T-helper 2 cell treated with Interferon-gamma antibody and Interleukin-4, amounts not matched to agents 5 μg/mL and 100 μg/mL, for 36 hours (primary cell): ENCODE data around the gene LIME1.

Experiments
- DNase-seq: peaks from one replicate; pipeline ENCODE4 v3.0.0; 2021; ENCODE audit warnings: low spot score
- H3K27ac Mint-ChIP-seq: one replicate; pipeline ENCODE4 v1.8.0; 2021; ENCODE audit warnings: mild to moderate bottlenecking, mixed read lengths
- H3K27me3 Mint-ChIP-seq: one replicate; pipeline ENCODE4 v1.8.0; 2021; ENCODE audit warnings: low read depth, mixed read lengths
- H3K36me3 Mint-ChIP-seq: one replicate; pipeline ENCODE4 v1.8.0; 2021; ENCODE audit warnings: low read depth, mixed read lengths
- H3K4me1 Mint-ChIP-seq: one replicate; pipeline ENCODE4 v1.8.0; 2021; ENCODE audit warnings: low read depth, mixed read lengths
- H3K4me3 Mint-ChIP-seq: one replicate; pipeline ENCODE4 v1.8.0; 2022; ENCODE audit warnings: mild to moderate bottlenecking, moderate library complexity, mixed read lengths
- H3K9me3 Mint-ChIP-seq: one replicate; pipeline ENCODE4 v1.8.0; 2021; ENCODE audit warnings: mixed read lengths

The LIME1 gene

DNA sequence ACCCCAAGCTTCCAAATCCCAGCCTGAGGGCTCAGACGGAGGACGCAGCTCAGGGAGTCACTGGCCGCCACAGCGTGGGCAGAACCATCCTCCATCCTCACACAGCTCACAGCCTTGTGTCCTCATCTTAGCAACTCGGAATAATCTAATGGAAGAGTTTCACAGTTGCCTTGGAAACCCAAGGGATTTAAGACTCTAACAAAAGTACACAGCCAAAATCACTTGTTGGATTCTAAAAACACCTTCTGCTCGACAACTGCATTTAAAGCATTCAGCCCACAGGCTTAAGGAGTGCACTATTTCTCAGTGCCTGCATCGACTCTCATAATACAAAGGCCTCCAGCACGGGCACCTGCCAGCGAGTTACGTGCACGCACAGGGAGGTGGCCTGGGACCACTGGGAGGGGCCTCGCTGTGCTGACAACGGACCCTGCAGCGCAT lies 49.2 kb downstream of the LIME1 start:
- peaks cover 2% of the 10 kb centered on the region for H3K27me3 Mint-ChIP-seq
- peaks cover 8% of the 10 kb centered on the region for H3K4me1 Mint-ChIP-seq
- no peaks in the 10 kb centered on the region for H3K9me3 Mint-ChIP-seq
- DNase-seq = no peak
- no peak overlapping the region for H3K4me3 Mint-ChIP-seq
- no peaks in the 10 kb centered on the region for H3K36me3 Mint-ChIP-seq
- no peak overlapping the region for H3K27ac Mint-ChIP-seq

DNA sequence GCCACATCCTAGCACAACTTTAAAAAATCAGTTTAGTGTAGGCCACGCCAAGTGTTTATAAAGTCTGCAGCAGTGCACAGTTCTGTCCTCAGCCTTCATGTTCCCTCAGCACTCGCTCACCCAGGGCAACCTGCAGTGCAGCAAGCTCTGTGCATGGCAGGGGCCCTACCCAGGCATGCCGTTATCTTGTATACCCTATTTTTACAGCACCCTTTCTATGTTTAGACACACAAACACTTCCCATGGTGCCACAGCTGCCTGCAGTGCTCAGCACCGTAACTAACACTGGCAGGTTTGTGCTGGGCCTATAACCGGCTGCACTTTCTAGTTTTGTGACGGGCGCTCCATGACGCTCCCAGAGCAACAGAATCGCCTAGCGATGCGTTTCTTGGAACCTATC lies 50.8 kb downstream of the LIME1 start:
- DNase-seq = no peak
- no peaks in the 10 kb centered on the region for H3K36me3 Mint-ChIP-seq
- H3K27me3 Mint-ChIP-seq = peaks cover 2% of the 10 kb centered on the region
- no peaks in the 10 kb centered on the region for H3K9me3 Mint-ChIP-seq
- H3K4me3 Mint-ChIP-seq = no peak overlapping the region
- H3K4me1 Mint-ChIP-seq = peaks cover 8% of the 10 kb centered on the region
- H3K27ac Mint-ChIP-seq = no peak overlapping the region

DNA sequence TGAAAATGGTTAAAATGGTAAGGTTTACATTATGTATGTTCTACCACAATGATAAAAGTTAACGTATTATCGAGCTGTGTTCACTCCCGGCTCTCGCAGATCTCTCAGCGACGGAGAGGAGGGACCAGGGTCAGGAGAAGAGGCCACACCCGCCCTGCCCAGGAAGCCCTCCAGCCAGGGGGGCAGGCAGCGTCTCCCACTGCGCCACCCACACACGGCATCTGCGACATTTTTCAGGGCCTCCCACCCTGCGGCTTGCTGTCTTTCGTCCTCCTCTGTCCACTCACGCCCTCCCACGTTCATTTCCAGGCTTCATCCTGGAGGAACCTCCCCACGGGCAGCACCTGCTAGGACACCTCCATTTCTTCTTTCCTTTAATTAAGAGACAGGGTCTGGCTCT lies 51.3 kb downstream of the LIME1 start:
- no peak overlapping the region for H3K27ac Mint-ChIP-seq
- no peaks in the 10 kb centered on the region for H3K36me3 Mint-ChIP-seq
- H3K4me1 Mint-ChIP-seq = peaks cover 6% of the 10 kb centered on the region
- H3K27me3 Mint-ChIP-seq = peaks cover 2% of the 10 kb centered on the region
- no peak overlapping the region for H3K4me3 Mint-ChIP-seq
- DNase-seq = no peak
- H3K9me3 Mint-ChIP-seq = no peaks in the 10 kb centered on the region
